Prostate gland (tissue), 2 donors: Measurements from ENCODE around the gene NDUFC2.

ENCODE experiments used
- CTCF ChIP-seq, 4 experiments: fragments of 200-600 bp in 2 of 4; fragments of 450-650 bp in 2 of 4; sonication (generic) in 2 of 4; IDR thresholded peaks; 1 replicate in 3 of 4; 2 replicates in 1 of 4; pipeline ENCODE4 v1.5.1; 2016 to 2019; ENCODE audit warnings: antibody characterized with exemption in 4 of 4, mild to moderate bottlenecking in 2 of 4, moderate library complexity in 2 of 4
- POLR2A ChIP-seq: fragments of 450-650 bp; IDR thresholded peaks from one replicate; pipeline ENCODE4 v1.6.1; 2016; ENCODE audit warnings: antibody characterized with exemption, mild to moderate bottlenecking
- POLR2AphosphoS5 ChIP-seq: sonication (generic); formaldehyde crosslinking; IDR thresholded peaks from one replicate; pipeline ENCODE4 v1.6.1; 2017; ENCODE audit warnings: antibody characterized with exemption

GRCh38 chr11:78031629-78032028, 48.0 kb downstream of the NDUFC2 start:
- TF ChIP-seq CTCF (IDR thresholded peaks at IDR 0.05) (no peak), POLR2A (no peak), POLR2AphosphoS5 (no peak)
